ENCODE results near the gene EPS15.

GRCh38 chr1:51345300-51345687 lies 173.8 kb downstream of the EPS15 start:
- TF ChIP-seq, protein P1, sequence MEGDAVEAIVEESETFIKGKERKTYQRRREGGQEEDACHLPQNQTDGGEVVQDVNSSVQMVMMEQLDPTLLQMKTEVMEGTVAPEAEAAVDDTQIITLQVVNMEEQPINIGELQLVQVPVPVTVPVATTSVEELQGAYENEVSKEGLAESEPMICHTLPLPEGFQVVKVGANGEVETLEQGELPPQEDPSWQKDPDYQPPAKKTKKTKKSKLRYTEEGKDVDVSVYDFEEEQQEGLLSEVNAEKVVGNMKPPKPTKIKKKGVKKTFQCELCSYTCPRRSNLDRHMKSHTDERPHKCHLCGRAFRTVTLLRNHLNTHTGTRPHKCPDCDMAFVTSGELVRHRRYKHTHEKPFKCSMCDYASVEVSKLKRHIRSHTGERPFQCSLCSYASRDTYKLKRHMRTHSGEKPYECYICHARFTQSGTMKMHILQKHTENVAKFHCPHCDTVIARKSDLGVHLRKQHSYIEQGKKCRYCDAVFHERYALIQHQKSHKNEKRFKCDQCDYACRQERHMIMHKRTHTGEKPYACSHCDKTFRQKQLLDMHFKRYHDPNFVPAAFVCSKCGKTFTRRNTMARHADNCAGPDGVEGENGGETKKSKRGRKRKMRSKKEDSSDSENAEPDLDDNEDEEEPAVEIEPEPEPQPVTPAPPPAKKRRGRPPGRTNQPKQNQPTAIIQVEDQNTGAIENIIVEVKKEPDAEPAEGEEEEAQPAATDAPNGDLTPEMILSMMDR (IDR thresholded peaks at IDR 0.05; ENCODE audit: poor library complexity), result no peak
- TF ChIP-seq EZH2 (IDR thresholded peaks at IDR 0.05; ENCODE audit: borderline replicate concordance), result no peak
- no peak for TF ChIP-seq EZH2phosphoT487 (IDR thresholded peaks at IDR 0.05; ENCODE audit: low read depth, severe bottlenecking, unreplicated experiment)

All from hepatocyte (in vitro differentiated cells).